ENCODE results near the gene EXOC3.

Gene EXOC3

GRCh38 chr5:440401-441201 lies 2.4 kb upstream of the EXOC3 start:
- no peak for DNase-seq

DNA sequence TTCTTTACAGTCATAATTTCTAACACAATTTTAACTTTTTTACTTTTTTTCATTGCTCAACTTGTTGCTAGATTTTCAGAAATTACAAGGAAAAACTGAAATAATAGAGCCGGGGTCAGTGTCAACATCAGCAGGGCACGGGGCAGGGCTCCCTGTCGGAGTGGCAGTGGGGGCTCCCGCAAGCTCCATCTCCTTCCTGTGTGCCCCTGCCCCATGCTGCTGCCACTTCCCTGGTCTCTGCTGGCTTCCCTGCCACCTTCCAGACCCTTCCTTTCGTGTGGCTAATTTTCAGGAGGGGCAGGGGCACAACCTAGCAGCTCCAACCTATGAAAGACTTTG lies 1.0 kb upstream of the EXOC3 start:
- no peak for DNase-seq

GRCh38 chr5:443239-444151 lies 519 bp downstream of the EXOC3 start:
- DNase-seq: no peak

DNA sequence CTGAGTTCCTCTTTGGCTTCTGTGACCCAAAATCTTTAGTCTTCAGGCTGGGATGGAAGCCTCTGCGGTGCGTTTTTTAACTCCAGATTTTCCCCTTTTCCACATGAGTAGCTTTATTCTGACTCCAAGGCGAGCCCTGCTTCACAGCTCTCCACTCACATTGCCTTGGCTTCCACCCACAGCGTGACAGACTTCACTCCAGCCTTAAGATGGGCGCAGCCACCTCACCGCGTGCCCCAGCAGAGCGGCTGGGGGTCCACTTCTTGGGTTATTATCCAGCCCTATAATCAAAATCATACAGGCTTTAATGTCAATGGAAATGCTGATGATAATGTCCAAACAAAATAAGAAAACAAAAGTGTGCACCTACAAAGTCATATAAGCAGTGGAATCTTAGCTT lies 1.2 kb downstream of the EXOC3 start:
- no peak for DNase-seq

GRCh38 chr5:445591-445990 lies 2.6 kb downstream of the EXOC3 start:
- DNase-seq: no peak

- DNase-seq: no peak
These were observed 3.3 kb downstream of the EXOC3 start for GRCh38 chr5:446066-446882.

GRCh38 chr5:446883-447263 lies 3.9 kb downstream of the EXOC3 start:
- no peak for DNase-seq

DNA sequence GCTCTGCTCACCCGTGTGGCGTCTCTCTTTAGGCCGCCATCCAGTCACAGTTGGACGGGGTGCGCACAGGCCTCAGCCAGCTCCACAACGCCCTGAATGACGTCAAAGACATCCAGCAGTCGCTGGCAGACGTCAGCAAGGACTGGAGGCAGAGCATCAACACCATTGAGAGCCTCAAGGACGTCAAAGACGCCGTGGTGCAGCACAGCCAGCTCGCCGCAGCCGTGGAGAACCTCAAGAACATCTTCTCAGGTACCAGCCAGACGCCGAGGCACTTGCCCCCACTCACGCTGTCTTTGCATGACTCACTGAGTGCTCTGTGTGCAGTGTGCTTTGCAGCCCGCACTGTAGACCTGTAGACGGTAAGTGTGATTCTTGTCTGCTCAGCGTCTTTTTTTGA lies 4.5 kb downstream of the EXOC3 start:
- no peak for DNase-seq

DNA sequence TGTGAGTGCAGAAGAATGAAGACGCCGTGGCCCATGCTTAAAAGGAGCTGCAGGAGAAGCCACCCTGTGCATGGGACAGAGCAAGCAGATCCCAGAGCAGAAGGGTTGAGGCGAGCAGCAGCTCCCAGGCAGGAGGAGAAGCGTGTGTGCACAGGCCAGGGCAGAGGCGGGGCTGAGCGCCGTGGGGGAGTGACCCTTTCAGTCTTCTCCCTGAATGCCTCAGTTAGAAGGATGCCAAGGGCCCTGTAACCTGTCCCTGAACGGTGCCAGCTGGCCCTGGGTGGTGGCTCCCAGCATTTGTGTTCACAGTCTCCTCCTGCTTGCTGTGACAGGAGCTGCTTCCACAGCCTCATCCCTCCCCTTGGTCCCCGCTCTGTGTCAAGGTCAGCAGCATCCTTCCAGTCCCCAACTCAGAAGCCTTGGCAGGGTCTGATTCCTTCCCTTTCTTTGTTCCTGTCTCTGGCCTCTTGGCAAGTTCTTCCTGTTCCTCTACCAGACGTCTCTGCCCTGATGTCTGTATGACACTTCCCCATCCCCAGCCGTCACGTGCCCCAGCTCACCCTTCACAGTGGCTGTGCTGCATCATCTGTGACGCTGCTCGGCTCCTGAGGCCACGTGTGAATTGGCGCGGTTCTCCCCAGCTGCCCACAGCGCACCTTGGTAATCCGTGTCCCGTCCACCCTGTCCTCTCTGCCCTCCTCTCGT lies 5.2 kb downstream of the EXOC3 start:
- no peak for DNase-seq

- no peak for DNase-seq
These were observed 5.8 kb downstream of the EXOC3 start for GRCh38 chr5:448766-449090.

DNA sequence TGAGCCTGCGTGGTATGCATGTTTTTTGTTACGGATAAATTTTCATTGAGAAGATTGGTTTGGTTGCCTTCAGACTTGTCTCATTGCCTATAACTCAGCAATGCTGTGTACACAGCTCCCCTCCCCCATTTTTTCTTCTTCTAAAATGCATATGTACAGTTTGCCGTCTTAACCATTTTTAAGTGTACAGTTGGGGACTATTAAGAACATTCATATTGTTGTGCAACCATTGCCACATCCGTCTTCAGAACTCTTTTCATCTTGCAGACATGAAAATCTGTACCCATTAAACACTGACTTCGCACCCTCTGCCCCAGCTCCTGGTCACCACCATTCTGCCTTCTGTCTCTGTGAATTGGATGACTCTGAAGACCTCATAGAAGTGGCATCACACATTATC lies 6.2 kb downstream of the EXOC3 start:
- no peak for DNase-seq

- no peak for DNase-seq
These were observed 8.8 kb downstream of the EXOC3 start for GRCh38 chr5:451587-452458.

DNA sequence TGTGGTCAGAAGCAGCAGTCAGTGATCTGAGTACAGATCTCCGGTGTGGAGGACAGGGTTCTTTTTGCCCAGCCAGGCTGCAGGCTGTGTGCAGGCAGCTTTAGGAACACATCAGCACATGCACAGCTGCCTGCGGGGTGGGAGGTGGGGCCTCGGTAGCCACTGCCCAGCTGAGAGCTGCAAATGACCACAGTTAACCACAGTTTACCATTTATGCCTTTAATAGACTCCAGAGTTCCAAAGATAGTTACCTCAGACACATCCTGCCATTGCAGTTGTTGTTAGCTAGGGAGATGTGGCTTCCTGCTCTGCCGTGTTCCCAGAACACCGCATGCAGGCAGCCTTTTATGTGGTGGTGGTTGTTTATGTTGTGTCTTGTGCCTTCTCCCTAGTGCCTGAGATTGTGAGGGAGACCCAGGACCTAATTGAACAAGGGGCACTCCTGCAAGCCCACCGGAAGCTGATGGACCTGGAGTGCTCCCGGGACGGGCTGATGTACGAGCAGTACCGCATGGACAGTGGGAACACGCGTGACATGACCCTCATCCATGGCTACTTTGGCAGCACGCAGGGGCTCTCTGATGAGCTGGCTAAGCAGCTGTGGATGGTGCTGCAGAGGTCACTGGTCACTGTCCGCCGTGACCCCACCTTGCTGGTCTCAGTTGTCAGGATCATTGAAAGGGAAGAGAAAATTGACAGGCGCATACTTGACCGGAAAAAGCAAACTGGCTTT lies 10.2 kb downstream of the EXOC3 start:
- no peak for DNase-seq

GRCh38 chr5:453725-454481 lies 10.9 kb downstream of the EXOC3 start:
- no peak for DNase-seq

GRCh38 chr5:454936-455335 lies 12.0 kb downstream of the EXOC3 start:
- DNase-seq: no peak

- no peak for DNase-seq
These were observed 12.8 kb downstream of the EXOC3 start for GRCh38 chr5:455806-456205.

- DNase-seq: no peak
These were observed 13.6 kb downstream of the EXOC3 start for GRCh38 chr5:456351-457194.

DNA sequence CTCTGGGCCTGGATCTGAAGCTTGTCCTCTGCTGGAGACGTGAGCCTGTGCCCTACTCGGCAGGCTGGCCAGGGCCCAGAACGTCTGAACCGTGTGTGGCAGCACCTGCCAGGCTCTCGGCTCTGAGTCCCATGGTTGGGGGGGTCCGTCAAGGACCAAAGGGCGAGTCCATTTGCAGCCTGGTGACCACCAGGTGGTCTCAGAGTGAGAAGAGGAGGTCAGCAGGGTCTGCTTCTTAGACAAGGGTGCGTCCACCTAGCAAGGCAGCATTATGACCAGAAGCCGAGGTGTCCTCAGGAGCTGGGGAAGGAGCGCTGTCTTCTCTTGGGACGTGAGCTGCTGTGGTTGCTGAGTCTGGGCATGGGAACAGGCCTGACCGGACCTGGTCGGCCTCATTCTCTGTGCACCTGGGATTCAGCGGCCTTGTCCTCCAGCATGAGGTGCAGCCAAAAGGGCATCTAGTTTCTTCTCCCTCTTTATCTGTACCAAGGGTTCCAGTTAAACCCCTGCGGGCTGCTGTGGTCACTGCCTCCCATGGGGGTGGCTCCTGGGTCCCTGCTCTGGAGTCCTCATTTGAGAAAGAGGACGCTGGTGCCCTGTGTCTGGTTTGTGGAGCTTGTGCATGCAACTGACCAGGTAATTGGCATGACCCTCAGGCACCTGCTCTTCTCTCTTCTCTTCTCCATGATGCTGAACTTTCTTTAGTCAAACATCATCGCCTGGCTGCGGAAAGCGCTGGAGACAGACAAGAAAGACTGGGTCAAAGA lies 14.4 kb downstream of the EXOC3 start:
- DNase-seq: no peak
